Peyer's patch (tissue), 4 donors: ENCODE measurements around the gene RASSF6. TPM values are rescaled to one million over a fixed set of nuclear protein-coding genes. Genes with fewer than 3 reads are reported as not detected.

Experiments used
- DNase-seq, 3 donors: peaks; one replicate each; pipeline ENCODE4 v3.0.0-alpha.2; 2017 to 2019
- H3K27ac ChIP-seq, 4 donors: fragments of 200-600 bp; sonication (generic); one replicate each; pipeline ENCODE4 v1.5.1; 2016 to 2019
- H3K27me3 ChIP-seq, 2 donors: fragments of 200-600 bp; sonication (generic); one replicate each; pipeline ENCODE4 v1.5.1; 2019
- H3K36me3 ChIP-seq, 3 donors: fragments of 200-600 bp; sonication (generic); one replicate each; pipeline ENCODE4 v1.5.1; 2016 to 2019
- H3K4me1 ChIP-seq, 4 donors: fragments of 200-600 bp; sonication (generic); one replicate each; pipeline ENCODE4 v1.5.1; 2016 to 2019
- H3K4me3 ChIP-seq, 4 donors: fragments of 200-600 bp; sonication (generic); 1 replicate in 3 of 4; 2 replicates in 1 of 4; pipeline ENCODE4 v1.5.1; 2016 to 2019; ENCODE audit warnings: mild to moderate bottlenecking in 1 of 4
- H3K9me3 ChIP-seq, 4 donors: fragments of 200-600 bp; sonication (generic); one replicate each; pipeline ENCODE4 v1.5.1; 2016 to 2019; ENCODE audit warnings: mild to moderate bottlenecking in 1 of 4
- POLR2A ChIP-seq, 2 donors: fragments of 450-650 bp; IDR thresholded peaks; one replicate each; pipeline ENCODE4 v1.5.1; 2017; ENCODE audit warnings: antibody characterized with exemption in 2 of 2, mild to moderate bottlenecking in 2 of 2, moderate library complexity in 2 of 2
- total RNA-seq, 4 donors: library from RNA; depleted of rRNA; stranded (reverse); fragments of >200 nt; gene quantifications; one replicate each; pipeline ENCODE4 v1.1.0, GENCODE V29; 2016
- TF ChIP-seq, protein P1 (sequence below), 6 experiments: fragments of 450-650 bp in 4 of 6; fragments of 200-600 bp in 2 of 6; sonication (generic) in 1 of 6; IDR thresholded peaks; one replicate each; pipeline ENCODE4 v1.5.1; 2017 to 2019; ENCODE audit warnings: antibody characterized with exemption in 6 of 6, mild to moderate bottlenecking in 3 of 6, moderate library complexity in 1 of 6

Gene RASSF6
- total RNA-seq, 4 donors from 2014 or later, result 37.3 to 48.7 (median 41.6) TPM

DNA sequence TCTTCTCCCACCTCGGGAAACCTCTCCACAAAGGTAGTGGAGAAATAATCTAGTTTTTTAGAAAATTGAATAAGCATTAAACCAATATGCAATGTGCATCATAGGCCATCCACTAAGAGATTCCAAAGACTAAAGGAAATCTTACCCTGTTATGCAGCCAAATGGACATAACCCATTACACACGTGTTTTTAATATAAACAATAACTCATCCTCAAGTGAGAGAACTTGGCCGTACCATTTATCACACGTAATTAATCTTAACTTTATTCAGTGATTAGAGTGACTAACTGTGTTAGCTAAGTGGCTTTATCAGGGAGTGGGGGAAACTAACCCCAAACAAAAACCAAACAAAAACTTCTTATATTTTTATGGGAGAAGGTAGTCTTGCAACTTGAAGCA lies 80.8 kb downstream of the RASSF6 start:
- Histone ChIP-seq H3K27ac (no peak overlapping the region), H3K9me3 (no peaks in the 10 kb centered on the region), H3K36me3 (no peaks in the 10 kb centered on the region), H3K4me3 (no peak overlapping the region), H3K27me3 (no peaks in the 10 kb centered on the region), H3K4me1 (no peaks in the 10 kb centered on the region)
- no peak for DNase-seq
- TF ChIP-seq POLR2A (IDR thresholded peaks at IDR 0.05), result no peak
- TF ChIP-seq, protein P1, sequence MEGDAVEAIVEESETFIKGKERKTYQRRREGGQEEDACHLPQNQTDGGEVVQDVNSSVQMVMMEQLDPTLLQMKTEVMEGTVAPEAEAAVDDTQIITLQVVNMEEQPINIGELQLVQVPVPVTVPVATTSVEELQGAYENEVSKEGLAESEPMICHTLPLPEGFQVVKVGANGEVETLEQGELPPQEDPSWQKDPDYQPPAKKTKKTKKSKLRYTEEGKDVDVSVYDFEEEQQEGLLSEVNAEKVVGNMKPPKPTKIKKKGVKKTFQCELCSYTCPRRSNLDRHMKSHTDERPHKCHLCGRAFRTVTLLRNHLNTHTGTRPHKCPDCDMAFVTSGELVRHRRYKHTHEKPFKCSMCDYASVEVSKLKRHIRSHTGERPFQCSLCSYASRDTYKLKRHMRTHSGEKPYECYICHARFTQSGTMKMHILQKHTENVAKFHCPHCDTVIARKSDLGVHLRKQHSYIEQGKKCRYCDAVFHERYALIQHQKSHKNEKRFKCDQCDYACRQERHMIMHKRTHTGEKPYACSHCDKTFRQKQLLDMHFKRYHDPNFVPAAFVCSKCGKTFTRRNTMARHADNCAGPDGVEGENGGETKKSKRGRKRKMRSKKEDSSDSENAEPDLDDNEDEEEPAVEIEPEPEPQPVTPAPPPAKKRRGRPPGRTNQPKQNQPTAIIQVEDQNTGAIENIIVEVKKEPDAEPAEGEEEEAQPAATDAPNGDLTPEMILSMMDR (IDR thresholded peaks at IDR 0.05), result no peak

DNA sequence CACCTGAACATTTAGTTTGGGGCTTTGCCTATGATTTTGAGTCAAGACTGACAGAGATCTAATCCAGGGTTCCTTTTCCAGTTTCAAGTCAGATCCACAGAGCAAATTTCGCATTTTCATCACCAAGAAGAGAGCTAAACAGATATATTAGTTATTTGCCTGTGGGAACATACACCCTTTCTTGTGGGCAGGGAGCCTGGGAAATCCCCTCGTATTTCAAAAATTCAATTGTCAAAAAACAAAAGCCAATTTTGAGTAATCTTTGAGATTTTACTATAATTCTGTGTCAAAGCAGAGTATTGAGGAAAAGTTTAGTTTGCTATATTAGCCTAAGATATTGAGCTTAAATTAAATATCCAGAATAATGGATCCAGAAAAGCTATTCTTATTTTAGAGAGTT lies 82.1 kb downstream of the RASSF6 start:
- Histone ChIP-seq H3K27ac (no peak overlapping the region), H3K4me3 (no peak overlapping the region), H3K27me3 (no peaks in the 10 kb centered on the region), H3K36me3 (no peaks in the 10 kb centered on the region), H3K9me3 (no peaks in the 10 kb centered on the region), H3K4me1 (no peaks in the 10 kb centered on the region)
- no peak for DNase-seq
- TF ChIP-seq, protein P1 (IDR thresholded peaks at IDR 0.05), result no peak
- no peak for TF ChIP-seq POLR2A (IDR thresholded peaks at IDR 0.05)

DNA sequence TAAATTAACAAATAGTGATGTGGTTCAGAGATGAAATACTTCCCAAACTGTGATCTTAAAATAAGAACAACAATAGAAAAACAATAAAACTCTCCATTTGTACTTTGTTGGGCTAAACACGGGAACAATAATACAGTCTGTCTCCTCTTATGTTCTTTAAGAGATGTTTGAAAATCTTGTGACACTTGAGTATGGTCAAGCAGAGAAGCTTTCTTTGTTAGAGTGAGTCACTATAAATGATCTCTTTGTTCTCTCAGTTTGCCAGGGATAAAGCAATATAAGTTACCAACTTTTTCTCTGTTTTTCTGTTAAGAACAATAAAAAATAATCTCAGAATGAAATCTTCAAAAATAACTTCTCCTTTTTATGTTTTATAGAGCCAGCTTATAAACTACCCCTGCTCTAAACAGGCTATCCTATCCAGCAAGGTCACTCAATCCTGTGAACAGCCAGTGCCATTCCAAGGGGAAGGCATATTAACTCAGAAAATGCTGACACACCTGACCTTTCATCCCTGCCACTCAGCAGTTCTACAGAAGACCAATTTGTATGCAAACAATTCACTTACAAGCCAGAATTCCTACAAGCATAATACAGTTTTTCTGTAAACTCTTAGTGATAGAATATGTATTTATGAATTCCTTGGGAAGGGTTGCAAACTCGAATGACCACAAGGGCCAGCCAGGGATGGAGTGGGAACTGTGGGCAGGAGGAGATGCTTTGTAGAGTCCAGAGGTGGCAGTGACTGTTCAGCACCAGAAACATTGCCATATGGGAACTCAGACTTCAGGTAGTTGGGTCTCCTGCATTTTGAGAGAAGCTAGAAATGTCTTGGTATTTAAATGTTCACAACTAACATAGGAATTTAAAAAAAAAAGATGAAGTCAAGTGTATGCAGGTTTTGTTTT lies 86.5 kb downstream of the RASSF6 start:
- H3K36me3 ChIP-seq, result no peaks in the 10 kb centered on the region
- H3K27ac ChIP-seq, result no peak overlapping the region
- H3K27me3 ChIP-seq, result no peaks in the 10 kb centered on the region

DNA sequence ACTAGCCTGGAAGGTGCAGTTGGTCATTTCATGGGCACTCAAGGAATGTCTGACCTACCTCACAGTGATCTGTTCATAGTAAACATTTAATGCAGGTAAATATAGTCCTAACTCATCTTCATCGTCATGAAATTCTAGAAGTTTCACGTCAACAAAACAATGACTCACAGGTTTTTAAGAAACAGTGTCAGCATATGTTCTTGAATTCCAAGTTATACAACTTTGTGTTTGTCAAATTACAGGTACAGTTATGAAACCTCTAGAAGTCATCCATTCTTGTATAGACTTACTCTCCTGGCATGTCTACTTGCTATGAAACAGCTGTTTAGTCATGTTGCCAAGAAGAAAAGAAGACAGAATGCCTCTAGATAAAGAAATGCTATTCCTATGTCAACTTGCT lies 92.1 kb downstream of the RASSF6 start:
- DNase-seq, result no peak
- TF ChIP-seq, protein P1 (IDR thresholded peaks at IDR 0.05), result no peak
- no peak for TF ChIP-seq POLR2A (IDR thresholded peaks at IDR 0.05)
- Histone ChIP-seq H3K9me3 (no peaks in the 10 kb centered on the region), H3K27ac (no peak overlapping the region), H3K4me3 (no peak overlapping the region), H3K4me1 (no peaks in the 10 kb centered on the region), H3K27me3 (no peaks in the 10 kb centered on the region), H3K36me3 (no peaks in the 10 kb centered on the region)

More for the DNA sequence above, 86.5 kb downstream of the RASSF6 start:
- DNase-seq, result peak in 1 of 3 donors; percentile 76
- Histone ChIP-seq H3K4me1 (no peaks in the 10 kb centered on the region), H3K4me3 (no peak overlapping the region), H3K9me3 (no peaks in the 10 kb centered on the region)
- TF ChIP-seq, protein P1 (IDR thresholded peaks at IDR 0.05), result no peak
- TF ChIP-seq POLR2A (IDR thresholded peaks at IDR 0.05), result no peak

DNA sequence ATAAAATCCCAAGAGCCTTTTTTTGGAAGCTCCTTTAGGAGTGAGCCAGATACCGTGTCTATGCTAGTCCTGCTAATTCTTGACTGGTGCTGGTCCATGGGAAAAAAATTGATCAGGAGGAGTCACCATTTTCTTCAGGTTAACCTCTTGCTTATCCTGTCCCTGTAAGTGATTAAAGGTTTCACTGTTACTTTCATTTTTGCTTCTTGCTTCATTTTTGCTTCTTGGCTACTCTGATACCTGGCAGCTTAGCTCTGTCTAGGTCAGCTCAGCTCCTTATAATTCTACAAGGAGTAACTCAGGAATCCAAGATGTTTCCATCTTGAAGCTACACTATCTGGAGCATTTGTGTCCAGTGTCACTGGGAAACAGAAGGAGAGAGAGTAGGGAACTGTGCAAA lies 93.0 kb downstream of the RASSF6 start:
- Histone ChIP-seq H3K4me3 (no peak overlapping the region), H3K4me1 (no peaks in the 10 kb centered on the region), H3K27ac (no peak overlapping the region), H3K27me3 (no peaks in the 10 kb centered on the region), H3K9me3 (no peaks in the 10 kb centered on the region), H3K36me3 (no peaks in the 10 kb centered on the region)
- DNase-seq, result no peak
- TF ChIP-seq, protein P1 (IDR thresholded peaks at IDR 0.05), result no peak
- TF ChIP-seq POLR2A (IDR thresholded peaks at IDR 0.05), result no peak
